HUES6 (cell line): Measurements from ENCODE around the gene RRAD.

Source experiments
- H3K27ac ChIP-seq: 2 replicates; pipeline ENCODE4 v1.7.0; 2013; ENCODE audit warnings: low read depth, mild to moderate bottlenecking, low read length, inconsistent platforms
- H3K27me3 ChIP-seq: 2 replicates; pipeline ENCODE4 v1.6.1; 2013; ENCODE audit warnings: low read length; ENCODE audit not compliant: control insufficient read depth, insufficient read depth
- H3K36me3 ChIP-seq: 2 replicates; pipeline ENCODE4 v1.6.1; 2013; ENCODE audit warnings: low read length; ENCODE audit not compliant: control insufficient read depth, insufficient read depth
- H3K4me1 ChIP-seq: 2 replicates; pipeline ENCODE4 v1.6.1; 2013; ENCODE audit warnings: low read length; ENCODE audit not compliant: control insufficient read depth, insufficient read depth
- H3K4me3 ChIP-seq: 2 replicates; pipeline ENCODE4 v1.5.1; 2013; ENCODE audit warnings: low read depth, low read length
- H3K9ac ChIP-seq: one replicate; pipeline ENCODE4 v1.6.1; 2013; ENCODE audit warnings: mild to moderate bottlenecking, low read length
- H3K9me3 ChIP-seq: 2 replicates; pipeline ENCODE4 v1.6.1; 2013; ENCODE audit warnings: low read depth, low read length; ENCODE audit not compliant: control insufficient read depth, insufficient read depth

Gene RRAD

DNA sequence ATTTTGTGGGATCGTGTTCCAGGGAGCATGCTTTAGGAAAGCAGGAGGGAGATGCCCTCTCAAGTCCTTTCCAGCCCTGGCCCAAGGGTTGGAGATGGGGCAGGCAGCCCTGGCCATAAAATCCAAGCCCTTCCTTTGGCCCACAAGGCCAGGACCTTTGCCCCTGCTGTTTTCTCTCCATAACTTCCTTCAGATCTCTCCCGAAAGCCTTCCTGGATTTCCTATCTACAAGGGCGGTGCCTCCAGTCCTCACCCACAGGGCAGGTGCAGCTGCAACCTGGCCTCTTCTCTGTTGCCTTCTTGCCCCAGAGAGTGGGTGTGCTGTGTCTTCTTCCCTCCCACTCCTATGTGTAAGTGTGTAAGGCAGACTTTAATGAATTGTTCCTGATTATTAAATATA, 53.5 kb downstream of the RRAD start:
- Histone ChIP-seq H3K4me1 (peaks cover 12% of the 10 kb centered on the region), H3K9ac (no peak overlapping the region), H3K36me3 (no peaks in the 10 kb centered on the region), H3K27me3 (no peaks in the 10 kb centered on the region), H3K27ac (no peak overlapping the region), H3K4me3 (no peak overlapping the region), H3K9me3 (no peaks in the 10 kb centered on the region)
